Heart left ventricle (tissue), 16 donors: ENCODE results near the gene ASMTL. TPM values are rescaled to one million over a fixed set of nuclear protein-coding genes. Genes with fewer than 3 reads are reported as not detected.

Experiments used
- ATAC-seq, 4 donors: fragments of 200-7000 bp; cut with Tn5 transposase; one replicate each; pipeline ENCODE4 v1.9.1; 2020 to 2022; ENCODE audit warnings: moderate library complexity in 4 of 4, mild to moderate bottlenecking in 3 of 4, moderate number of reproducible peaks in 1 of 4
- DNase-seq, 5 donors: peaks; one replicate each; pipeline ENCODE4 v3.0.0-alpha.2; 2020
- H3K27ac ChIP-seq, 12 donors: fragments of 200-600 bp; sonication (generic) in 4 of 12; one replicate each; pipeline versions ENCODE4 v1.5.0 to v1.8.0; 2016 to 2022; ENCODE audit warnings: mild to moderate bottlenecking in 2 of 12
- H3K27me3 ChIP-seq, 9 donors: fragments of 200-600 bp; sonication (generic) in 2 of 9; one replicate each; pipeline versions ENCODE4 v1.5.1 to v1.8.0; 2016 to 2022; ENCODE audit warnings: mild to moderate bottlenecking in 3 of 9
- H3K36me3 ChIP-seq, 9 donors: fragments of 200-600 bp; sonication (generic) in 2 of 9; one replicate each; pipeline versions ENCODE4 v1.5.0 to v1.8.0; 2018 to 2022; ENCODE audit warnings: mild to moderate bottlenecking in 2 of 9
- H3K4me1 ChIP-seq, 12 donors: fragments of 200-600 bp; sonication (generic) in 4 of 12; one replicate each; pipeline versions ENCODE4 v1.5.0 to v1.8.0; 2016 to 2022; ENCODE audit warnings: mild to moderate bottlenecking in 3 of 12
- H3K4me3 ChIP-seq, 12 donors: fragments of 200-600 bp; sonication (generic) in 4 of 12; one replicate each; pipeline versions ENCODE4 v1.5.0 to v1.8.0; 2017 to 2022; ENCODE audit warnings: mild to moderate bottlenecking in 9 of 12, moderate library complexity in 4 of 12
- H3K9me3 ChIP-seq, 12 donors: fragments of 200-600 bp; sonication (generic) in 4 of 12; one replicate each; pipeline versions ENCODE4 v1.5.0 to v1.8.0; 2016 to 2022; ENCODE audit warnings: mild to moderate bottlenecking in 1 of 12
- POLR2A ChIP-seq, 2 donors: fragments of 450-650 bp; IDR thresholded peaks; one replicate each; pipeline ENCODE4 v1.6.1; 2017; ENCODE audit warnings: antibody characterized with exemption in 2 of 2, mild to moderate bottlenecking in 2 of 2, moderate library complexity in 2 of 2
- WGBS, 4 donors: extraction: QIAGEN DNeasy Blood & Tissue Kit in 2 of 4; methylation state at CpG; one replicate each; pipeline versions ENCODE4 v1.1.5 to v1.1.7; 2013 to 2018; 5-methylcytosine and 5-hydroxymethylcytosine counted together
- intact Hi-C, 10 donors: fragments of 100-400 bp; cut with DNase I; formaldehyde crosslinking; loops; one replicate each; pipeline versions ENCODE4 v1.11.1 to v1.14.2; 2022
- polyA plus RNA-seq, 2 donors: library from polyadenylated mRNA; stranded (reverse); fragments of 200-250 nt; gene quantifications; one replicate each; pipeline ENCODE4 v1.2.3, GENCODE V29; 2013
- total RNA-seq, 9 donors: library from RNA; depleted of rRNA in 2 of 9; stranded (reverse); fragments of >200 nt in 2 of 9; fragmentation: NEBNext Ultra II Directional in 3 of 9; extraction: Animal tissue kit (Norgen Biotek cat#: 25700) in 3 of 9; gene quantifications; one replicate each; pipeline versions ENCODE4 v1.1.0 to v1.2.4, GENCODE V29; 2016 to 2023
- TF ChIP-seq, protein P1 (sequence below), 12 donors: fragments of 200-600 bp; sonication (generic) in 4 of 12; IDR thresholded peaks; one replicate each; pipeline versions ENCODE4 v1.5.0 to v1.8.0; 2018 to 2022; ENCODE audit warnings: antibody characterized with exemption in 12 of 12, mild to moderate bottlenecking in 5 of 12
- donor health status: ischemic (EF 13 %, LVEDD 7.1; RV severe dilation, severe dysfunction).
- donor health status: healthy with polysubstance abuse.
- donor health status: DM: no; HTN: yes; CAD: no.
- donor health status: DM: no; HTN: no; CAD: no.
- donor health status: ischemic (EF 25% LVEDD 6.9; RV normal size, moderate dysfunction).
- donor health status: ischemic (EF 25% LVEDD 5.7; RV mildly dilated, moderate dysfunction).
- donor health status: healthy.
- donor health status: DM: yes; HTN: yes; CAD: no.
- donor health status: ischemic (EF 35%, LVEDD 5.7; RV mildly dilated, moderate dysfunction).
- donor health status: nonischemic (EF 11% LVEDD 7.7; RV severe dilation, severe dysfunction).
- donor health status: DM: yes; HTN: yes; CAD: no.
- donor health status: PGD.
- donor health status: ischemic (EF 29% LVEDD 5.4; RV normal size, mild dysfunction).
- donor health status: nonischemic (EF 23%, LVEDD 6.1; RV moderate dilation, normal function).

The ASMTL gene
- total and polyA plus RNA-seq, 11 donors: 20.2 to 44.6 (median 29.1) TPM

DNA sequence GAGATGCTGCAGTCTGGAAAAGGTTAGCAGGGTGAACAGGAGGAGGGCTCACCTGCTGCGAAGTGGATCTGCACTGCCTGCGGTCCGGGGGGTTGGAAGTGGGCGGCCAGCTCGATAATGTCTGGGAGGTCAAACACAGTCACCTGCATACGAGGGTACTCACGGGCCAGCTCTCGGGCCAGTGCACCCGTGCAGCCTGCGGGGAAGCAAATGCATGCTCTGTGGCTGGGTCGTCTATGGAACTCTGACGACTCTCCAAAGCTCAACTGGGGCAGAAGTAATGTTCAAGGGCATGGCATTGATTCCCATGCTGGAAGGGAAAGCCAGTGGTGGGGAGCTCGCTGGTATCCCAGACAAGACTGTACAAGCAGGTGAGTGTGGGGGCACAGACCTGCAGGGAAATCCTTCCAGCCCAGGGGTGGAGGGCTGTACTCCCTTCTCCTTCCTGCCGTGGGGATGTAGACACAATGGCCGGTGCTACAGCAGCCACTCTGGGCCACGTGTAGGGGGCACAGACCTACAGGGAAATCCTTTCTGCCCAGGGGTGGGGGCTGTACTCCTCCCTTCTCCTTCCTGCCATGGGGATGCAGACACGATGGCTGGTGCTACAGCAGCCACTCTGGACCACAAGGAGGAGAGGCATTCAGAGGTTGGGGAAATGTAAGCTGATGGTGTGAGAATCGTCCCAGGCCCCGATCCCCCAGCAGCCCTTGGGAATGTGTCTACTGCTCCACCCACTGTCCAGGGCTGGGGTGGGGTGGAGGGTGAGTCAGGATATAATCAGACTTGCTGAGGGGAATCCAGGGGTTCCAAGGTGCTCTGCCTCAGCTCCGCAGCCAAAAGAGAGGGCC, 34.6 kb downstream of the ASMTL start:
- 92 to 97% (median 94%) methylated on average over 16 to 20 of the region's 20 CpGs for WGBS, 4 donors
- ATAC-seq (no peak), DNase-seq (no peak)
- intact Hi-C loops: no loop called here
- peaks cover 2 to 64% (median 45%) of the 10 kb centered on the region in 9 donors for H3K36me3 ChIP-seq
- no peak for TF ChIP-seq POLR2A (IDR thresholded peaks at IDR 0.05)
- TF ChIP-seq, protein P1, sequence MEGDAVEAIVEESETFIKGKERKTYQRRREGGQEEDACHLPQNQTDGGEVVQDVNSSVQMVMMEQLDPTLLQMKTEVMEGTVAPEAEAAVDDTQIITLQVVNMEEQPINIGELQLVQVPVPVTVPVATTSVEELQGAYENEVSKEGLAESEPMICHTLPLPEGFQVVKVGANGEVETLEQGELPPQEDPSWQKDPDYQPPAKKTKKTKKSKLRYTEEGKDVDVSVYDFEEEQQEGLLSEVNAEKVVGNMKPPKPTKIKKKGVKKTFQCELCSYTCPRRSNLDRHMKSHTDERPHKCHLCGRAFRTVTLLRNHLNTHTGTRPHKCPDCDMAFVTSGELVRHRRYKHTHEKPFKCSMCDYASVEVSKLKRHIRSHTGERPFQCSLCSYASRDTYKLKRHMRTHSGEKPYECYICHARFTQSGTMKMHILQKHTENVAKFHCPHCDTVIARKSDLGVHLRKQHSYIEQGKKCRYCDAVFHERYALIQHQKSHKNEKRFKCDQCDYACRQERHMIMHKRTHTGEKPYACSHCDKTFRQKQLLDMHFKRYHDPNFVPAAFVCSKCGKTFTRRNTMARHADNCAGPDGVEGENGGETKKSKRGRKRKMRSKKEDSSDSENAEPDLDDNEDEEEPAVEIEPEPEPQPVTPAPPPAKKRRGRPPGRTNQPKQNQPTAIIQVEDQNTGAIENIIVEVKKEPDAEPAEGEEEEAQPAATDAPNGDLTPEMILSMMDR (IDR thresholded peaks at IDR 0.05): no peak
- H3K27me3 ChIP-seq: no peaks in the 10 kb centered on the region
- no peaks in the 10 kb centered on the region for H3K4me1 ChIP-seq
- H3K4me3 ChIP-seq: no peak overlapping the region
- H3K27ac ChIP-seq: no peak overlapping the region
- H3K9me3 ChIP-seq: peaks cover 0 to 26% (median 17%) of the 10 kb centered on the region in 12 donors

DNA sequence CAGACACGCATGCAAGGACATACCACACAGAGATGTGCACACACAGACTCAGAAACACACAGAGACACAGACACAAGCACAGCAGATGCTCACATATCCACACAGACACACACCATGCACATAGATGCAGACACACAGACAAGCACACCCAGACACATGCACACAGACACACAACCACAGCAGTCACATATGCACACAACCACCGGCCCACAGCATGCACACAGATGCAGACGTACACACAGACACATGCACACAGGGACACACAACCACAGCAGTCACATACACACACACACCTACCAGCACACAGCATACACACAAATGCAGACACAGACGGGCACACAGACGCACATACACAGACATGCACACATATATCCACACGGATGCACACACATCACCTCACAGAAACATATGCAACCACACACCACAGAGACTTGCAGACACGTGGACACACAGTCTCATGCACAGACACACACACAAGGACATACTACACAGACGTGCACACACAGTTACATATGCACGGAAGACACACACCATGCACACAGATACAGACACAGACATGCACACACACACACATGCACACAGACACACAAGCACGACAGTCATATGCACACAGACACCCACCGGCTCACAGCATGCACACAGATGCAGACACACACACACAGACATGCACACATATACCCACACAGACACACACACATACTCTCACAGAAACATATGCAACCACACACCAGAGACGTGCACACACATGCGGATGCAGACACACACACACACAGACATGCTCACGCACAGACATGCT, 35.5 kb downstream of the ASMTL start:
- peaks cover 2 to 63% (median 46%) of the 10 kb centered on the region in 9 donors for H3K36me3 ChIP-seq
- H3K9me3 ChIP-seq: peaks cover 0 to 16% (median 7%) of the 10 kb centered on the region in 12 donors
- H3K27me3 ChIP-seq: no peaks in the 10 kb centered on the region
- no peak overlapping the region for H3K4me3 ChIP-seq
- intact Hi-C loops: no loop called here
- 69 to 89% (median 75%) methylated on average over 14 of the region's 14 CpGs for WGBS, 4 donors
- no peak overlapping the region for H3K27ac ChIP-seq
- ATAC-seq (no peak), DNase-seq (no peak)
- no peaks in the 10 kb centered on the region for H3K4me1 ChIP-seq
- TF ChIP-seq, protein P1 (IDR thresholded peaks at IDR 0.05): no peak
- TF ChIP-seq POLR2A (IDR thresholded peaks at IDR 0.05): no peak

DNA sequence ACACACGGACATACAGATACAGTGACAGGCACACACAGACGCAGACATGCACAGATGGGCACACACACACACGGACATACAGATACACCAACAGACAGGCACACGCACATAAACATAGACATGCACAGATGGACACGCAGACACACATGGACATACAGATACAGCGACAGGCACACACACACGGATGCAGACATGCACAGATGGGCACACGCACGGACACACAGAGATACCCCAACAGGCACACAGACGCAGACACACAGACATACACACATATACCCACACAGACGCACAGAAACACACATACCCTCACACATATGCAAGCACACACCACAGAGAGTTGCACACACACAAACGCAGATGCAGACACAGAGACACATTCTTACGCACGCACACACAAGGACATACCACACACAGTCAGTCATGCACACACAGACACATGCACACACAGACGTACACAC, 36.4 kb downstream of the ASMTL start:
- Histone ChIP-seq H3K4me3 (no peak overlapping the region), H3K4me1 (no peaks in the 10 kb centered on the region), H3K9me3 (peaks cover 0 to 8% (median 3%) of the 10 kb centered on the region in 12 donors), H3K27ac (no peak overlapping the region), H3K36me3 (peaks cover 0 to 66% (median 46%) of the 10 kb centered on the region in 9 donors), H3K27me3 (no peaks in the 10 kb centered on the region)
- WGBS, 4 donors: 69 to 81% (median 76%) methylated on average over 8 to 15 of the region's 15 CpGs
- ATAC-seq: no peak
- intact Hi-C loops: no loop called here
- DNase-seq: peak in 1 of 5 donors; percentile 26
- TF ChIP-seq POLR2A (IDR thresholded peaks at IDR 0.05): no peak
- TF ChIP-seq, protein P1 (IDR thresholded peaks at IDR 0.05): no peak
